A549 (cell line): ENCODE results near the gene GFY. TPM values are rescaled to one million over a fixed set of nuclear protein-coding genes. Genes with fewer than 3 reads are reported as not detected.

Source experiments
- ATAC-seq, 2 experiments: fragments of 200-7000 bp in 1 of 2; fragments of >200 bp in 1 of 2; cut with Nextera tagmentation in 1 of 2; cut with Tn5 transposase in 1 of 2; 3 replicates each; pipeline versions ENCODE4 v1.8.0 to v1.9.1; 2018 to 2020; ENCODE audit warnings: mild to moderate bottlenecking in 1 of 2, moderate library complexity in 1 of 2
- CTCF ChIA-PET: fragments of 300-600 bp; sonication (Branson Sonifier 250); formaldehyde crosslinking; extraction: SDS; loops from one replicate; lab custom pipeline; 2021; ENCODE audit warnings: antibody characterized with exemption, inconsistent platforms; lab: Yijun Ruan, JAX
- POLR2A ChIA-PET: fragments of 350-600 bp; formaldehyde crosslinking; extraction: SDS; loops from one replicate; lab custom pipeline; 2021; ENCODE audit warnings: antibody characterized with exemption, inconsistent platforms; lab: Yijun Ruan, JAX
- DNase-seq, 2 experiments: peaks; one replicate each; pipeline versions ENCODE4 v3.0.0 to v3.0.0-alpha.2; 2011 to 2016; ENCODE audit warnings: low read depth in 1 of 2, low spot score in 1 of 2
- FAIRE-seq: peaks from 2 replicates; lab custom pipeline; 2011; peaks lifted over from hg19 to GRCh38; lab: Jason Lieb, UNC
- H3K27ac ChIP-seq, 2 experiments: fragments of >200 bp; sonication (Bioruptor Twin); formaldehyde crosslinking; 3 replicates each; pipeline ENCODE4 v1.5.1; 2016 to 2017
- H3K4me1 ChIP-seq: fragments of >200 bp; sonication (Bioruptor Twin); formaldehyde crosslinking; 3 replicates; pipeline ENCODE4 v1.6.1; 2016
- H3K4me2 ChIP-seq: fragments of >200 bp; sonication (Bioruptor Twin); formaldehyde crosslinking; 3 replicates; pipeline ENCODE4 v1.6.1; 2016
- H3K4me3 ChIP-seq: fragments of >200 bp; sonication (Bioruptor Twin); formaldehyde crosslinking; 3 replicates; pipeline ENCODE4 v1.5.1; 2016
- H3K9me3 ChIP-seq: fragments of >200 bp; sonication (Bioruptor Twin); formaldehyde crosslinking; 3 replicates; pipeline ENCODE4 v1.6.1; 2016
- BCL3 ChIP-seq: fragments of >200 bp; sonication (Bioruptor Twin); formaldehyde crosslinking; IDR thresholded peaks from 3 replicates; pipeline ENCODE4 v1.6.1; 2016
- CHD2 ChIP-seq: fragments of 150-350 bp; IDR thresholded peaks from 2 replicates; pipeline ENCODE4 v1.6.1; 2014; ENCODE audit warnings: low read length; ENCODE audit not compliant: partially characterized antibody
- E2F6 ChIP-seq: IDR thresholded peaks from 2 replicates; pipeline ENCODE4 v1.6.1; 2012; ENCODE audit warnings: low read depth, borderline replicate concordance
- FOXS1 ChIP-seq: fragments of 250-450 bp; sonication (Bioruptor Pico); IDR thresholded peaks from 2 replicates; pipeline ENCODE4 v1.5.0; 2020; ENCODE audit warnings: mild to moderate bottlenecking, moderate library complexity
- HDAC2 ChIP-seq: fragments of 200-600 bp; sonication (generic); IDR thresholded peaks from 2 replicates; pipeline ENCODE4 v1.6.1; 2016
- HMGXB4 ChIP-seq: fragments of 250-450 bp; sonication (Bioruptor Pico); IDR thresholded peaks from 2 replicates; pipeline ENCODE4 v1.5.0; 2021; ENCODE audit warnings: mild to moderate bottlenecking, moderate library complexity, borderline replicate concordance
- KDM1A ChIP-seq: fragments of 200-600 bp; sonication (generic); IDR thresholded peaks from 2 replicates; pipeline ENCODE4 v1.6.1; 2016; ENCODE audit warnings: low read depth, mild to moderate bottlenecking
- MAFK ChIP-seq: fragments of 450-650 bp; IDR thresholded peaks from 2 replicates; pipeline ENCODE4 v1.6.1; 2014; ENCODE audit not compliant: partially characterized antibody
- MAX ChIP-seq: IDR thresholded peaks from 2 replicates; pipeline ENCODE4 v1.6.1; 2012
- REST ChIP-seq: fragments of 200-600 bp; sonication (generic); IDR thresholded peaks from 2 replicates; pipeline ENCODE4 v1.6.1; 2016; ENCODE audit warnings: antibody characterized with exemption, mild to moderate bottlenecking, moderate library complexity
- RFX5 ChIP-seq: fragments of 450-650 bp; IDR thresholded peaks from 2 replicates; pipeline ENCODE4 v1.7.1; 2014; ENCODE audit warnings: antibody characterized with exemption, mild to moderate bottlenecking, moderate library complexity
- WGBS: methylation state at CpG from one replicate; pipeline ENCODE4 v1.1.6; 2017; ENCODE audit errors: missing lambda C conversion rate; 5-methylcytosine and 5-hydroxymethylcytosine counted together
- polyA plus RNA-seq, 4 experiments: library from polyadenylated mRNA; depleted of rRNA in 3 of 4; stranded (reverse); fragments of >200 nt; fragmentation: RNase III in 1 of 4; extraction: RNeasy Plus Mini Kit Qiagen cat#74134 plus additional on column Dnase treatment in 1 of 4; gene quantifications; 2 replicates in 3 of 4; 3 replicates in 1 of 4; pipeline ENCODE4 v1.2.3, GENCODE V29; 2011 to 2017

Gene GFY
- polyA plus RNA-seq, 2 of the 4 experiments (the other 2 are of a cell fraction) = 0.06 TPM; not detected in 1

GRCh38 chr19:49435670-49436069 lies 10.5 kb downstream of the GFY start:
- H3K9me3 ChIP-seq = no peaks in the 10 kb centered on the region; the same call in 2 of the 3 replicates
- ChIA-PET CTCF (interaction anchor here (1.0 to 4.2 kb wide), 11 partner anchors 9 to 210 kb away, joined by 3 to 30 read pairs (median 4); partner anchors contain the start of gene GFY), POLR2A (interaction anchor here (1.1 to 1.7 kb wide), 2 partner anchors 16 to 18 kb away, joined by 3 to 6 read pairs; partner anchors contain the start of genes ALDH16A1 and PIH1D1)
- H3K27ac ChIP-seq = no peak overlapping the region
- DNase-seq (no peak), FAIRE-seq (no peak), ATAC-seq (no peak)
- 87% methylated on average over 10 of the region's 10 CpGs for WGBS
- no peak overlapping the region for H3K4me3 ChIP-seq
- TF ChIP-seq RFX5 (no peak), CHD2 (no peak)
- no peak overlapping the region for H3K4me2 ChIP-seq
- peaks cover 5% of the 10 kb centered on the region; the same call in 2 of the 3 replicates for H3K4me1 ChIP-seq

- no peak overlapping the region for H3K27ac ChIP-seq
Observed at GRCh38 chr19:49436381-49437017, 11.3 kb downstream of the GFY start.

More at GRCh38 chr19:49436381-49437017, 11.3 kb downstream of the GFY start:
- H3K9me3 ChIP-seq = no peaks in the 10 kb centered on the region; the same call in 2 of the 3 replicates
- peak; percentile 14 to 15; a peak in 3 of 6 replicates for ATAC-seq
- FAIRE-seq = no peak
- ChIA-PET CTCF (interaction anchor here (1.0 to 4.2 kb wide), 11 partner anchors 9 to 211 kb away, joined by 3 to 30 read pairs (median 4); partner anchors contain the start of gene GFY), POLR2A (interaction anchor here (1.1 to 1.7 kb wide), 2 partner anchors 15 to 17 kb away, joined by 3 to 6 read pairs; partner anchors contain the start of genes ALDH16A1 and PIH1D1)
- 44% methylated on average over 42 of the region's 42 CpGs for WGBS
- H3K4me2 ChIP-seq = 0 out of 3 replicates have a peak overlapping the region, but pooled peaks have one; percentile 9
- no peak overlapping the region for H3K4me3 ChIP-seq
- peak in 1 of 2 experiments; percentile 64 for DNase-seq
- TF ChIP-seq BCL3 (no peak), REST (no peak), FOXS1 (no peak), HDAC2 (no peak), KDM1A (no peak), E2F6 (no peak), MAX (peak; percentile 48; the same call in 1 of the 2 replicates), MAFK (no peak), HMGXB4 (no peak)
- peaks cover 8% of the 10 kb centered on the region for H3K4me1 ChIP-seq
